SK-N-SH treated with all-trans-retinoic acid at 6 μM for 48 hours (cell line): ENCODE measurements around the gene NELFCD.

Source experiments
- ARNTL ChIP-seq: fragments of 450-650 bp; formaldehyde crosslinking; IDR thresholded peaks from 2 replicates; pipeline ENCODE4 v1.5.0; 2020; ENCODE audit warnings: low read depth, mild to moderate bottlenecking, moderate library complexity, borderline replicate concordance
- BACH2 ChIP-seq: fragments of 250-450 bp; sonication (Bioruptor Pico); IDR thresholded peaks from 2 replicates; pipeline ENCODE4 v1.9.0; 2021; ENCODE audit warnings: mild to moderate bottlenecking, borderline replicate concordance
- OSR1 ChIP-seq: fragments of 250-450 bp; sonication (Bioruptor Pico); IDR thresholded peaks from 2 replicates; pipeline ENCODE4 v1.8.0; 2022; ENCODE audit warnings: moderate library complexity, mild to moderate bottlenecking, inconsistent platforms
- RARB ChIP-seq: fragments of 250-450 bp; sonication (Bioruptor Pico); IDR thresholded peaks from 2 replicates; pipeline ENCODE4 v1.8.0; 2021; ENCODE audit warnings: mild to moderate bottlenecking, moderate library complexity
- ZFP3 ChIP-seq: fragments of 250-450 bp; sonication (Bioruptor Pico); IDR thresholded peaks from 2 replicates; pipeline ENCODE4 v1.5.0; 2020; ENCODE audit warnings: mild to moderate bottlenecking, moderate library complexity
- TF ChIP-seq, protein P1 (sequence below): fragments of 250-450 bp; sonication (Bioruptor Pico); IDR thresholded peaks from 2 replicates; pipeline ENCODE4 v1.5.0; 2020; ENCODE audit warnings: mild to moderate bottlenecking, moderate library complexity
- TF ChIP-seq, protein P2 (sequence below): fragments of 250-450 bp; sonication (Bioruptor Pico); IDR thresholded peaks from 2 replicates; pipeline ENCODE4 v1.5.1; 2020; ENCODE audit warnings: low read depth, mild to moderate bottlenecking, moderate library complexity

GRCh38 chr20:58969439-58969838 lies 11.6 kb upstream of the NELFCD start:
- TF ChIP-seq BACH2 (no peak), ZFP3 (no peak), OSR1 (CRISPR knock-in tag) (no peak), ARNTL (CRISPR knock-in tag) (no peak), RARB (CRISPR knock-in tag) (no peak)
- TF ChIP-seq, protein P1, sequence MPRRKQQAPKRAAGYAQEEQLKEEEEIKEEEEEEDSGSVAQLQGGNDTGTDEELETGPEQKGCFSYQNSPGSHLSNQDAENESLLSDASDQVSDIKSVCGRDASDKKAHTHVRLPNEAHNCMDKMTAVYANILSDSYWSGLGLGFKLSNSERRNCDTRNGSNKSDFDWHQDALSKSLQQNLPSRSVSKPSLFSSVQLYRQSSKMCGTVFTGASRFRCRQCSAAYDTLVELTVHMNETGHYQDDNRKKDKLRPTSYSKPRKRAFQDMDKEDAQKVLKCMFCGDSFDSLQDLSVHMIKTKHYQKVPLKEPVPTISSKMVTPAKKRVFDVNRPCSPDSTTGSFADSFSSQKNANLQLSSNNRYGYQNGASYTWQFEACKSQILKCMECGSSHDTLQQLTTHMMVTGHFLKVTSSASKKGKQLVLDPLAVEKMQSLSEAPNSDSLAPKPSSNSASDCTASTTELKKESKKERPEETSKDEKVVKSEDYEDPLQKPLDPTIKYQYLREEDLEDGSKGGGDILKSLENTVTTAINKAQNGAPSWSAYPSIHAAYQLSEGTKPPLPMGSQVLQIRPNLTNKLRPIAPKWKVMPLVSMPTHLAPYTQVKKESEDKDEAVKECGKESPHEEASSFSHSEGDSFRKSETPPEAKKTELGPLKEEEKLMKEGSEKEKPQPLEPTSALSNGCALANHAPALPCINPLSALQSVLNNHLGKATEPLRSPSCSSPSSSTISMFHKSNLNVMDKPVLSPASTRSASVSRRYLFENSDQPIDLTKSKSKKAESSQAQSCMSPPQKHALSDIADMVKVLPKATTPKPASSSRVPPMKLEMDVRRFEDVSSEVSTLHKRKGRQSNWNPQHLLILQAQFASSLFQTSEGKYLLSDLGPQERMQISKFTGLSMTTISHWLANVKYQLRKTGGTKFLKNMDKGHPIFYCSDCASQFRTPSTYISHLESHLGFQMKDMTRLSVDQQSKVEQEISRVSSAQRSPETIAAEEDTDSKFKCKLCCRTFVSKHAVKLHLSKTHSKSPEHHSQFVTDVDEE (CRISPR knock-in tag): no peak
- TF ChIP-seq, protein P2, sequence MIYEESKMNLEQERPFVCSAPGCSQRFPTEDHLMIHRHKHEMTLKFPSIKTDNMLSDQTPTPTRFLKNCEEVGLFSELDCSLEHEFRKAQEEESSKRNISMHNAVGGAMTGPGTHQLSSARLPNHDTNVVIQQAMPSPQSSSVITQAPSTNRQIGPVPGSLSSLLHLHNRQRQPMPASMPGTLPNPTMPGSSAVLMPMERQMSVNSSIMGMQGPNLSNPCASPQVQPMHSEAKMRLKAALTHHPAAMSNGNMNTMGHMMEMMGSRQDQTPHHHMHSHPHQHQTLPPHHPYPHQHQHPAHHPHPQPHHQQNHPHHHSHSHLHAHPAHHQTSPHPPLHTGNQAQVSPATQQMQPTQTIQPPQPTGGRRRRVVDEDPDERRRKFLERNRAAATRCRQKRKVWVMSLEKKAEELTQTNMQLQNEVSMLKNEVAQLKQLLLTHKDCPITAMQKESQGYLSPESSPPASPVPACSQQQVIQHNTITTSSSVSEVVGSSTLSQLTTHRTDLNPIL (CRISPR knock-in tag): no peak
